ENCODE data around the gene KEAP1. TPM values are rescaled to one million over a fixed set of nuclear protein-coding genes. Genes with fewer than 3 reads are reported as not detected.

The KEAP1 gene
- total RNA-seq, 1 experiment from 2014 or later, result 73.0 TPM

- Mint-ChIP-seq H3K9me3 (ENCODE audit: unreplicated experiment) (no peaks in the 10 kb centered on the region), H3K27ac (ENCODE audit: unreplicated experiment) (no peak overlapping the region), H3K4me1 (ENCODE audit: low read depth, unreplicated experiment) (peaks cover 8% of the 10 kb centered on the region), H3K36me3 (ENCODE audit: insufficient read depth, unreplicated experiment) (no peaks in the 10 kb centered on the region), H3K4me3 (ENCODE audit: unreplicated experiment) (peak overlapping the region; percentile 72), H3K27me3 (ENCODE audit: insufficient read depth, unreplicated experiment) (peaks cover 5% of the 10 kb centered on the region)
- Histone ChIP-seq H3K27me3 (replicated peaks; ENCODE audit: control insufficient read depth, insufficient read depth, low read length) (no peaks in the 10 kb centered on the region), H3K4me1 (peaks cover 7% of the 10 kb centered on the region; the same call in 1 of the 2 replicates), H3K36me3 (ENCODE audit: control insufficient read depth, insufficient read depth, low read length) (no peaks in the 10 kb centered on the region), H3K9me3 (no peaks in the 10 kb centered on the region), H3K4me3 (ENCODE audit: low read depth, low read length) (no peak overlapping the region)
- BruUV-seq (replicated peaks), result no TSS peak
- POLR2A ChIA-PET, result no interaction called here
- no peak for TF ChIP-seq CTCF (IDR thresholded peaks at IDR 0.05; ENCODE audit: insufficient read depth in 1 of 2, low read depth in 1 of 2, low read length in 1 of 2, severe bottlenecking in 1 of 2, unreplicated experiment in 1 of 2)
- CTCF ChIA-PET, result no interaction called here
- DNase-seq, result no peak
- intact Hi-C loops (cut with micrococcal nuclease; ENCODE audit: unreplicated experiment), result no loop called here
Observed at GRCh38 chr19:10519421-10519820, 16.3 kb upstream of the KEAP1 start.

GRCh38 chr19:10518444-10519361 is 15.5 kb upstream of the KEAP1 start:
- BruUV-seq (replicated peaks), result no TSS peak
- Histone ChIP-seq H3K4me3 (ENCODE audit: low read depth, low read length) (no peak overlapping the region; the same call in none of the 2 replicates), H3K36me3 (ENCODE audit: control insufficient read depth, insufficient read depth, low read length) (no peaks in the 10 kb centered on the region), H3K9me3 (no peaks in the 10 kb centered on the region), H3K27me3 (replicated peaks; ENCODE audit: control insufficient read depth, insufficient read depth, low read length) (no peaks in the 10 kb centered on the region), H3K4me1 (peaks cover 7% of the 10 kb centered on the region; the same call in 1 of the 2 replicates)
- CTCF ChIA-PET, result interaction anchor here (0.7 kb wide), 1 partner anchor 62 kb away, joined by 5 read pairs; no protein-coding TSS in a partner anchor
- Mint-ChIP-seq H3K4me3 (ENCODE audit: unreplicated experiment) (peak overlapping the region; percentile 72), H3K4me1 (ENCODE audit: low read depth, unreplicated experiment) (peaks cover 8% of the 10 kb centered on the region), H3K36me3 (ENCODE audit: insufficient read depth, unreplicated experiment) (no peaks in the 10 kb centered on the region), H3K9me3 (ENCODE audit: unreplicated experiment) (no peaks in the 10 kb centered on the region), H3K27me3 (ENCODE audit: insufficient read depth, unreplicated experiment) (peaks cover 5% of the 10 kb centered on the region), H3K27ac (ENCODE audit: unreplicated experiment) (no peak overlapping the region)
- intact Hi-C loops (cut with micrococcal nuclease; ENCODE audit: unreplicated experiment), result no loop called here
- POLR2A ChIA-PET, result no interaction called here
- no peak for DNase-seq
- TF ChIP-seq CTCF (IDR thresholded peaks at IDR 0.05; ENCODE audit: insufficient read depth in 1 of 2, low read depth in 1 of 2, low read length in 1 of 2, severe bottlenecking in 1 of 2, unreplicated experiment in 1 of 2), result no peak

GRCh38 chr19:10517760-10518443 is 14.7 kb upstream of the KEAP1 start:
- Mint-ChIP-seq H3K4me3 (ENCODE audit: unreplicated experiment) (peak overlapping the region; percentile 72), H3K36me3 (ENCODE audit: insufficient read depth, unreplicated experiment) (no peaks in the 10 kb centered on the region), H3K27me3 (ENCODE audit: insufficient read depth, unreplicated experiment) (peaks cover 5% of the 10 kb centered on the region), H3K9me3 (ENCODE audit: unreplicated experiment) (no peaks in the 10 kb centered on the region), H3K4me1 (ENCODE audit: low read depth, unreplicated experiment) (peaks cover 8% of the 10 kb centered on the region), H3K27ac (ENCODE audit: unreplicated experiment) (no peak overlapping the region)
- BruUV-seq (replicated peaks), result no TSS peak
- no peaks in the 10 kb centered on the region for H3K36me3 ChIP-seq (ENCODE audit: control insufficient read depth, insufficient read depth, low read length)
- CTCF ChIA-PET, result interaction anchor here (0.7 kb wide), 1 partner anchor 63 kb away, joined by 5 read pairs; no protein-coding TSS in a partner anchor
- DNase-seq, result peak in 1 of 2 experiments; percentile 55
- POLR2A ChIA-PET, result interaction anchor here (0.9 kb wide), 1 partner anchor 23 kb away, joined by 5 read pairs; no protein-coding TSS in a partner anchor
- H3K4me3 ChIP-seq (ENCODE audit: low read depth, low read length), result peak overlapping the region; percentile 51
- intact Hi-C loops (cut with micrococcal nuclease; ENCODE audit: unreplicated experiment), result no loop called here
- no peaks in the 10 kb centered on the region for H3K9me3 ChIP-seq
- H3K4me1 ChIP-seq, result peaks cover 7% of the 10 kb centered on the region; the same call in 1 of the 2 replicates
- no peaks in the 10 kb centered on the region for H3K27me3 ChIP-seq (replicated peaks; ENCODE audit: control insufficient read depth, insufficient read depth, low read length)
- TF ChIP-seq CTCF (IDR thresholded peaks at IDR 0.05; ENCODE audit: insufficient read depth in 1 of 2, low read depth in 1 of 2, low read length in 1 of 2, severe bottlenecking in 1 of 2, unreplicated experiment in 1 of 2), result no peak

All from Caco-2 (cell line).